T-helper 1 cell treated with Interleukin-12 subunit alpha and Interleukin-12 subunit beta and Interleukin-4 antibody, amounts not matched to agents 30 ng/mL and 1 ng/mL, for 36 hours (primary cell): ENCODE measurements around the gene CLIC5. TPM values are rescaled to one million over a fixed set of nuclear protein-coding genes. Genes with fewer than 3 reads are reported as not detected.

Experiments
- intact Hi-C: fragments of 100-400 bp; cut with micrococcal nuclease; formaldehyde crosslinking; loops from one replicate; pipeline ENCODE4 v1.15.1; 2024
- total RNA-seq: library from RNA; stranded (reverse); gene quantifications from 2 replicates; pipeline ENCODE4 v1.2.3, GENCODE V29; 2022

The CLIC5 gene
- total RNA-seq, 1 donor from 2014 or later: 4.4 TPM

DNA sequence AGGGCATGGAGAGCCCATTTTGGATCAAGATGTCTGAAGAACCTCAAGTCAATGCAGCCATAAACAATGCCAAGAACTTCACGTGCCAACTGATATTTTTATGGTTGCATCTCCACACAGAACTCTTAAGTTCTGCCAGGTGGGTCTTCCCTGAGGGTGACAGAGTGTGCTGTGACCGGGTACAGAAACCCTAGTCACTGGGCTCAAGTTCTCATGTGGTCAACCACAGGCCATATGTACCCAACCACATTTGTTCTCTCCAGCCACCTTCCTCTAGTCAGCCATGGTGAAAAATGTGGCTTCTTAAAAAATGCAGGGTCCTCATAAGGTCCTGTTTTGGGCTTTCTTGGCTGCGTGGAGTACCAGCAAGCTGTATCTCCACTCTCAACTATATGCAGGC lies 48.9 kb downstream of the CLIC5 start:
- intact Hi-C loops: no loop called here

DNA sequence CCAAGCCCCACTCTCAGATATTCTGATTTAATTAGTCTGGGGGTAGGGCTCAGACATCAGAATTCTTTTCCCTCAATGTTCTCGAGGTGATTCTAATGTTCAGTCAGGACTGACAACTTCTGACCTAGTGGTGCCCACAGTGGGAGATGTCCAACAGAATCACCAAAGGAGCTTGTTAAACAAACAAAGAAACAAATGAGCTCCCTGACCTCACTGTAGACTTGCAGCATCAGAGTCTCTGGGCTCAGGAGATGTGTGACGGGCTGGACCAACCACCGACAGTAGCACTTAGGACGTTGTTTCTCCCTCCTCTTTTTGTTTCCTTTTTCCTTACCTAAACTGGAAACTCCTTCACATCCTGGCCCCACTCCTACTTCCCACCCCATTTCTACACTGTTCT lies 49.3 kb downstream of the CLIC5 start:
- intact Hi-C loops: no loop called here

DNA sequence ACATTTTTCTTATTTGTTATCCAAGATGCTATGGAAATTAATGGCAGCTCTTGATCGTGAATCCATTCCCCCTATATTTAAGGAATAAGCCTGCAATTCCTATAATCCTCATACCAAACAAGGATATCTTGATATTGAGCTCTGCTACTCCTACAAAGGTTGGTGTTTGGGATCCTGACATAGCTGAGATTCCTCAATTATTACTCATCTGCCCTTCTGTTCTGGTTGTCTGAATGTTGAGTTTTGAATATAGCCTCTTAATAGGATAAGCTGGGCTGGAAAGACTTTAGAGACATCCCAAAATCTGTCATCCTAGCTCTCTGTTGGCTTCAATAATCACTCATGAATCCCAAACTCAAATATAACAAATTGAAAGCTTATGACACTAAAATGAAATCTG lies 49.9 kb downstream of the CLIC5 start:
- intact Hi-C loops: no loop called here

DNA sequence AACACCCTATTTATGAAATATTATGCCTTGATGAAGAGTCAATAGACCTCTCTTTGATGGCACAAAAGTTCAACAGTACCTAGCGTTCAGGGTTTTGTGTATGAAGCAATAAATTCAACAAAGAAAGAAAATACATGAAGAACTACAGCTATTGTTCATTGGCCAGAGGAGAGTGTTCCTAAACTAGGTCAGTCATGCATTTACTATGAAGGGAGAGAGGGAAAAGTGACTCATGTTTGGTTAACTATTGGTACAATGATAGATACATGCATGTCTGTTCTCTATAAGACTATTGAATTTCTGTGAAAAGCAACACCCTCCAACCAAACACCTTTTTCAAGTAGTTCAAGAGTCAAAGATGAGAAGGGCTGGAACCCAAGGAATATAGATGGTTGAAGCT lies 50.7 kb downstream of the CLIC5 start:
- intact Hi-C loops: no loop called here

DNA sequence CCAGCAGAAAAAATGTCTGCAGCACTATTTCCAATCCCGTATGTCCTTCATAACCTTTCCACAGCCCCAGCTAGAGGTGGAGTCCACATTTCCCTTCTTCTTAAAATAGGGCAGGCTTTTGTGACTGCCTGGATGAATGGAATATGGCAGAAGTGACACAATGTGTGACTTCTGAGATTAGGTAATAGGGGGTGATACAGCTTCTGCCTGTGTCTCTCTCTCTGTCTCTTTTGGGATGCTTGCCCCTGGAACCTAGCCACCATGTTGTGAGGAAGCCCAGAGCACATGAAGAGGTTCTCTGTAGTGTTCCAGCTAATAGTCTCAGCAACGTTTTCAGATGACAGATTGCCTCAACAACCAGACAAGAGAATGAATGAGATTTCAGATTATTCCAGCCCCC lies 51.4 kb downstream of the CLIC5 start:
- intact Hi-C loops: no loop called here

DNA sequence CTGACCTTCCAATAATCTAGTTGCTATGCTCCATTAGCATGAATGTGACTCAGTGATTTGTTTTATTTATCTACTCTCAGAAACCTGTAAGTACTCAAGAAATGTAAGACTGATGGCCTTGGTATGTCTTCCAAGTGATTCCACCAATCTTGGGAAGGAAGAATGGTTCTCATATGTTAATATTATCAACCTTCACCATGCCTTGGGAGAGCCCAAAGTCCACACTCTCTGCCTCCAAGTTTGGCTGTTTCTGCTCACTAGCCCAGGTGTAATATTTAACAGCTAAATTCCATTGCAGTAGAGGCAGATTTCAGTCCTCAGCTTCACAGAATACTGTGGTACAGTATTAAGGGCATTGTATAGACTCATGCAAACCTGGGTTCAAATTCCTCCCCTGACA lies 51.8 kb downstream of the CLIC5 start:
- intact Hi-C loops: no loop called here

DNA sequence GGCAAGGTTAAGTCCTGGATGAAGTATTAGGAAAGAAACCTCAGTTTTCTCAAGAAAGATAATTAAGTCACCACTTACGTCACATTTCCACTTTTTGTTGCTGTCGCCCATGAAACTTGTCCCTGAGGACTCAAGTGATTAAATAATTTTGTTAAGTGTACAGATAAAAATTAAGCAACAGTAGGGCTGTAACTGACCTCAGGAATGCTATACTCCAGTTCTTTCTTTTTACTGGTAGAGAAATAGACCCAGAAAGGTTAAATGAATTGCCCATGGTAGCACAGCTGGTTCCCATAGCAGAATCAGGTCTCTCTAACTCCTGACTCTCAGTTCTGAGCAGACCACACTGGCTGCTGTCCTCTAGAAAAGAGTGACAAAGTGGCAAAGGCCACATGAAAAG lies 54.5 kb downstream of the CLIC5 start:
- intact Hi-C loops: no loop called here

DNA sequence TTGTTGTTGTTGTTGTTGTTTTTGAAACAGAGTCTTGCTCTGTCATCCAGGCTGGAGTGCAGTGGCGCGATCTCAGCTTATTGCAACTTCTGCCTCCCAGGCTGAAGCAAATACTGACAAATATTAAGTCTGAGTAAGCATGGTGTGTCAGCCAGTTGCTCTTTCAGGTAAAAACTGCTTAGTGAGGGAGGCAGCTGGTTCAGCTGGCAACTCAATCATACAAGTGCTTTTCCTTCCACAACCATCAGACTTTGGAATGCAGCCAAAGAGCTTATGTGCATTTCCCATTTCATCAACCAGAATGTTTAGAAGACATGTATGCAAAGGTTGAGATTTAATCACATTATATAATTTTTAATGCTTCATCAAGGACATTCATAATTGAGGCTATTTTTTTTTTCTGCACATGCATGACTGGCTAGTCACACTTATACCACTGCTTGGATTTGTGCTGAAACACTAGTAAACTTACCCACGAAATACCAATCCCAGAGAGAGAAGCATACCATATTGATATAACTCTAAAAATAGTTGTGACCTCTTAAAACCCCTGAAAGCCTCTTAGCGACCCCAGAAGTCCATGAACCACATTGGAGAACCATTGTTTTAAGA lies 56.0 kb downstream of the CLIC5 start:
- intact Hi-C loops: no loop called here

DNA sequence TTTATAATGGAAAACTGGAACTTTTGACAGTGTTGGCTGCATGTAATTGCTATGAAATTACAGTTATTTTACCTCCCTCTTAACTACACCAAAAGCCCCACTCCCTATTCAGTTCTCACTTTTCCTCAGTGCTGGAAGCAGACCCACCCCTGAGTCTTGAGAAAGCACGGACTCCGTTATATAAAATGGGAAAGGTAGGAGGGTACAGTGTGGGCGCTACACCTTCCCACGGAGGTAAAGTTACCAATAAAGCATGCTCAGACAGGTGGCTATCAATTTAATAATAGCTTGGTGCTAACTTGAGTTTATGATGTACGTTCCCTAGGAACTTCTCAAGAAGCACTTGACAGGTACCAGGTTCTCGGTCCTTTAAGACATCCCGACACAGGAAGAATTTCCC lies 59.0 kb downstream of the CLIC5 start:
- intact Hi-C loops: no loop called here

DNA sequence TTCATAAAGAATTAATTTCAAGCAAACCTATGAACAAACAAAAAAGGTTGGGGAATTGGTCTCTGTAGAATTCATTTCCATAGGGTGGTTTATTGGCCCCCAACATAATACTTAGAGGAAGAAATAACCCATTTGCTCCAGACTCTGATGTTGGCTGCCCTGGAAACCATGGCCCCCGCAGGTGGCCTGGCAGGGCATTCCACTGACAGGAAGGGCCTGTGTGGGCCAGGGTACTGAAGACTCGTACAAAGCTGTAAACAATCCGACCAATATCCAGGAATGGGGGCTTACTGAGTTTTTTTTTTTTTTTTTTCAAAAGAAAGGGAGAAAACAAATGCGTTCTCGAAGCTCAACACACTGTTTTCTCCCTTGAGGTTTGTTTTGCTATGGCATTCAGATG lies 59.5 kb downstream of the CLIC5 start:
- intact Hi-C loops: no loop called here

DNA sequence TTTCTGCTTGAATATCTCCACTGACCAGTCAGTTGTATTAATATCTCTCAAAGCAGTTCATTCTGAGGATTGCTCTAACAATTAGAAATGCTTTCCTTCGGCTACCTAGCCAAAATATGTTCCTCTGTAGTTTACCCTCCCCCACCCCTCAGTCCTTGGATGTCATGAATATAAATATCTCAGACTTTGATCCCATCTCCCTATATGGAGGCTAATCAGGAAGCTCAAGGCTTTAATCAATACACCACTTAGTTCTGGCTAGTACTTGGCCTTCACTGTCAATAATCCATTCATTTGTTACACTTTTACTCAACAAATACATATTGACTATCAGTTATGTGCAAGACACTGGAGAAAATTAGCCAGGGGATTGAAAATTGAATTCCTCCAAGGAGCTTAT lies 60.1 kb downstream of the CLIC5 start:
- intact Hi-C loops: no loop called here

DNA sequence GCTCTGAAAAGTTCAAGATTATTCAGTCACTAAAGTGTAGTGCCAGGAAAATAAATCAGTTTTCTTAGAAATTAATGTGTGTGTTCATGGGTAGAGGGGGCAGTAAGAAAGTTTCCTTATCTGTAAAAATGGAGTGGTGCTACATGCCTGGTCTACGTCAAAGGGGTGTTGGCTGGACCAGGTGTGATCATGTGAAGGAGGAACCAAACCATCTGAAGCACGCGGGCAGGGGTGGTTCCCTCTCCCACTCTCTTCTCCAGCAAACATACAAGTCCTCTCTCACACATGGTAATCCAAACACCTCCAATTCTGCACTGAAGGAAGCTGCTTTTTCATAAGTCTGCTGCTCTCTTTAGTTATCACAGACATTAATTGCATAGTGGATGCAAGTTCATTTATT lies 63.1 kb downstream of the CLIC5 start:
- intact Hi-C loops: no loop called here

DNA sequence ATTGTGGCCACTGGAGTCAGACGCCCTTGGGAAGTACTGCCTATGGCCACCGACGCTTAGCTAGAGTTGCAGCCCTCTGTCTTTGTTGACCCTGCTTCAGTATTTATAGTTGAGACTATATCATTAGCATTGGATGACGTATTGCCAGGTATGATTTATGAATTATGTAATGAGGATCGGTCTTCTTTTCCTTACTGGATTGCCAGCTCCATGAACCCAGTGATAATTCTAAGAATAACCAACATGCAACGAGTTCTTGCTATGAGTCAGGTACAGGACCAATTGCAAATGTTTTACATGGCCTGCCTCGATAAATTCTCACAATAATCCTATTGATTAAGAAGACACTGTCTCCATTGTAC lies 63.5 kb downstream of the CLIC5 start:
- intact Hi-C loops: no loop called here

DNA sequence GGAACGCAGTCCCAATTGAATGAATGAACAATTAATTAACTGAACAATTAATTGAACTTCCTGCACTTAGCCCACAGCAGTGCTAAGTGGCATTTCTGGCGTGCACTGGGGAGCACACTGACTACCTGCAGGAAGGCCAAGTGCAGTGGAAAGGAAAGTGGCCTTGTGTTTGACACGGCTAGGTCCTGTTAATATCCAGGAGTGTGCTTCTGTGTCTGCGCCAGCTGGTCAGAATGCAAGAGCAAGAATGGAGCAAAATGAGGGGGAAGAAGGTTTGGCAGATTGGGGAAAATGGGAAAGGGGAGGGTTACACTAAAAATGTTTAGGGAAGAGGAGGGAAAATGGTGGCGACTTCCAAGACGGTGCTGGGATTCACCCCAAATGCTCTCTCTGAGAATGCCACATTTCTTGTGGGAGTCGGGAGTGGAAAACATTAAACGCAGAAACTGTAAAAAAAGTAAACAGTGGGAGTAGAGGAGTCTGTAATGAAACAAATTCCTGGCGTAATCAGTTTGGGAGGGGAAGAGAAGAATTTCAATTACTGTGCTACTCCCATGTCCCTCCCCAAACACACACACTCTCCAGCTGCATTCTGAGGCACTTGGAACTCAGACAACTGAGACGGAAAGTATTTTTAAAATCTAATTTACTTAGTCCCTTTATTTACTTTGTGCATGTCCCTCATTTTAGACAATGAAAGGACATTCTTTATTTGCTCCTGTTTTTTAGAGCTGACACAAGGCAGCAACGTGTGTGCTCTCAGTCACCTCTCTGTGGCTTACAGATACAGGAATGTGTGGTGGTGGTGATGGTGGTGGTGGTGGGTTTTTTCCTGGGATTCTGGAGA lies 64.1 kb downstream of the CLIC5 start:
- intact Hi-C loops: no loop called here

DNA sequence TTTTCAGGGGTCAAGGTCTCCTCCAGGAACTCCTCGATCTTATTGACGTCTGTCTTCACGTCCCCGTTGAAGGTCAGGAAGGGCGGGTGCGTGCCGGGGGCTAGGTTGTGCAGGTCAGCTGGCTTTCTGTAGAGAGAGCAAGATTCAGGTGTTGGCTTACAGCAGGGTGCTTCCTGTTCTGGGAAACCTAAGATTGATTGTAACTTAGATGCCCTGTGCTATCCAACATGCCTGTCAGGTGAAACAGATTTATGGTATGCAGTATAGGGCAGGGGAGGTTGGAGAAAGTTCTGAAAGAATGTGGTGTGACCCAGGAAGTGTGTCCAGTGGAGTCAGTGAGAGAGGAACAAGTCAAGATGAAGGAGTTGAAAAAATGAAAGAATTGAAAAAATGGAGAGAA lies 66.4 kb downstream of the CLIC5 start:
- intact Hi-C loops: no loop called here

DNA sequence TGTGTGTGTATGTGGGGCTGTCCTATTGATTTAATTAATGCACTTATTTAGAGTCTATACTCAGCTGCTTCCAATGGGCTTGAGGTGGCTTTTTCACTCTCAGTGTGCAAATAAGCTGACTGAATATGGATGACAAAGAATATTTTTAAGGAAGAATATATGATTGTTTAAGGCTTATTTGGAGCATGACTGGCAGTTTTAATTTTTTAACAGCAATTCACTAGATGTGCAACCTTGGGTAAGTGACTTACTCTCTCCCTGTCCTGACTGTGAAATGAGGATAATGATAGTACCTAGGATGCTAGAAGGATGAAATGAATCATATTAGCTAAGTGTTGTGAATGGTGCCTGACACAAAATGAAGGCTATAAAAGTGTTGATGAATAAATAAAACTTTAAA lies 67.9 kb downstream of the CLIC5 start:
- intact Hi-C loops: no loop called here

DNA sequence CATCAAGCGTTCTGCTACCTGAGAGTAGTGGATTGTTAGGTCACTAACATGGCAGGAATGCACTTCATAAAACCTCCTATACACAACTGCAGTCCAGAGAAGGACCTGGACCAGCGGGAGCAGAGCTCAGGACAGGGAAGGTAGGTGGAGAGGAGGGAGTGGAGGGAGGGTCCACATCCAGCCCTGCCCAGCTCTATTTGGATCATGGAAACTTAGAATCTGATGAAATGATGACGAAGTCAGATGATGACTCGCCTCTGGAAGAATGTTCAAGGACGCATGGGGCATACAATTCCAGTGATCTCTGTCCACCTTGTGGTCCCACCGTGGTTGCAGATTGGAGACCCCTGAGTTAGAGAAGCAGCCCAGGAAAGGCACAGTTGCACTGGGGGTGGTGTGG lies 68.8 kb downstream of the CLIC5 start:
- intact Hi-C loops: no loop called here

DNA sequence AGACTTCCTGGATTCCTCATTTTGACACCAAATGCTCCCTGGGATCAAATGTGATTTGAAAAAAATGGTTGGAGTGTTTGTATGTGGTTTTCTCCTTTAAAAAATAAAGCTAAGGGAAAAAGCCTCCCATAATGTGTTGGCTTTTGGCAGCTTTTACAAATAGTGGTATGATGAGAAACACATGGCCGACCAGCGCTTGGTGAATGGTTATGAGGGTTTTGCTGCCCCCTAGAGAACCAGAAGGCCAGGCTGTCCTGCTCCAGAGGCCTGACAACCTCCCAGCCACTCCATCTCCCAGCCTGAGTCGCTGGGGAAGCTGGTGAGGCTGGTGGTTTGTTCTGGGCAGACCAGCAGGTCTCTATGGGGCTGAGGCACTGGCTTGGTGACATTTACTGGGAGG lies 69.3 kb downstream of the CLIC5 start:
- intact Hi-C loops: no loop called here

DNA sequence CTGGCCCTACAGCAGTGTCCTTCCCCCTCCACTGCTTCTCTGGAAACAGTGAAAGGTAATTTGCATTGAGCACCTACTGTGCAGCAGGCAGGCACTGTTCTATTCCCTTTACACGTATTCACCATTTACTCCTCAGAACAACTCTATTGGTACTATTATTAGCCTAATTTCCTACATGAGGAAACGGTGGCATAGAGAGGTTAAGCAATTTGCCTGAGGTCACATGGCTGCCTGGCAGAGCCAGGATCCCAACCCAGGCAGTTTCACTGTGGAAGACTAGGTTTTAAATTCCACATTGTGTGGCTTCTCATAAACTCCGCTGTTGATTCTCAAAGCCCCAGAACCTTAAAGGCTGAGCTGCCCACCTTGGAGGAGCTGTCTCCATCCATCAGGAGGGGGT lies 72.7 kb downstream of the CLIC5 start:
- intact Hi-C loops: no loop called here

DNA sequence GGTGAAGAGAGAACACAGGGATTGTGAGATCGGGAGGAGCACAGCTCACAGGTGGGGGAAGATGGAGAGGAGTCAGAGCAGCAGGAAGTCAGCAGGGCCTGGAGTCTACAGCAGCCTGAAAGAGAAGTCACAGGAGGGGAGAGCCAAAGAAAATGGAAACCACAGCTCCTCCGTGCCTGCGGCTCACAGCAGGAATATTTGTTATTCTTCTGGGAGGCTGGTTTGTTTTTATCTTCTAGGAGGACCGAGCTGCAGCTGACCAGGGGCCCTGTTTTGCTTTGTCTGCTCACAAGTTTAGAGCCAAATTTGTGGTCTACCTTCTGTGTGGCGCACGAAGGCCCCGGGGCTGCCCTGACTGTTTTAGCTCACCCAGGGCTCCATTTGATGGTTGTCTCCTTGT lies 81.8 kb downstream of the CLIC5 start:
- intact Hi-C loops: no loop called here

DNA sequence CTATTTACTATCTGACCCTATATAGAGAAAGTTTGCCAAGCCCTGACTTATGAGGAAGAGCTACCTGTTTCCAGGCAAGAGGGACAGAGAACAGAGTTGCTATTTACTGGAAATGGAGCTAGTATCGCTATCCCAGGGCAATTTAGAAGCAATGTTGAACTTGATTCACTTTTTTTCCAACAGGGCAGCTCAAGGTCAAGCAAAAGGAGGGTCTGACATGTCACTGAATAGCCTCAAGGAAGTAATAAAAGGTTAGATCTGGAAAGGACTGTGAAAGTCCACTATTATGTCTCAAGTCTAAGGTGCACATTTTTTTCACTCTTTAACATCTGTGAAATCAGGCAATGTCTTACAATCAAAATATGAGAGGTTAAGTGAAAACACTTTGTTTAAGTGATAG lies 84.4 kb downstream of the CLIC5 start:
- intact Hi-C loops: loop anchor here (2.0 kb wide), 1 partner anchor 198 kb away; the partner anchor contains the start of gene ENPP4

DNA sequence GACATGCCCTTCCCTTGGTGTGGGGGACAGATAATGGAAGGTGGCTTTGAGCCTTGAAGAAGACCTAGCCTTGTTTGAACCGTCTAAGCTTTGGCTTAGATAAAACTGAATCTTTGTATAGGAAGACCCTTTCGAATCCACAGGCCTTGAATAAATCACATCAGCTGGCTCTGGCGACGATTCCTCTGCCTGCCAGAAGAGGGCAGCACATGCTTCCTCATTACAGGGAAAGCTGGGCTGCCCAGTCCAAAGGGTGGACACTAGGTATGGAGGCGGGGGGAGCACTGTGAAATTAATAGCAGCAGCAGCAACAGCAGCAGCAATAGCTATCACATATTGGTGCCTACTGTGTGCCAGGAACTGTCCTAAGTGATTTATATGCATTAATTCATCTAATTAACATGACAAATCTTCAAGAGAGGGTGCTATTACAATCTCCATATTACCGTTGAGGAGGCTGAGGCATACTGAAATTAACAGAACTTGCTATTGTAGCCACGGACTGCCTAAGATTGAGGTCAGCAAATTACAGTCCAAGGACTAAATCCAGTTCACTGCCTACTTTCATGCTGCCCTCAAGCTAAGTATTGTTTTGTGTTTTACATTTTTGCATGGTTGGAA lies 85.1 kb downstream of the CLIC5 start:
- intact Hi-C loops: loop anchor here (1.0 to 2.0 kb wide), 5 partner anchors 81 to 696 kb away; partner anchors contain the start of gene ENPP4
